Upper lobe of left lung (tissue), 6 donors: ENCODE data around the gene OPCML. TPM values are rescaled to one million over a fixed set of nuclear protein-coding genes. Genes with fewer than 3 reads are reported as not detected.

Experiments used
- ATAC-seq, 2 donors: fragments of 200-7000 bp; cut with Tn5 transposase; one replicate each; pipeline ENCODE4 v1.9.1; 2022; ENCODE audit warnings: mild to moderate bottlenecking in 2 of 2, moderate library complexity in 2 of 2; ENCODE audit not compliant: low FRiP score in 2 of 2
- DNase-seq, 2 donors: peaks; one replicate each; pipeline ENCODE4 v3.0.0-alpha.2; 2019 to 2020
- H3K27ac ChIP-seq, 4 donors: fragments of 200-600 bp; sonication (generic); one replicate each; pipeline ENCODE4 v1.5.1; 2016 to 2019
- H3K27me3 ChIP-seq, 4 donors: fragments of 200-600 bp; sonication (generic); one replicate each; pipeline ENCODE4 v1.5.1; 2017 to 2019
- H3K36me3 ChIP-seq, 4 donors: fragments of 200-600 bp; sonication (generic); one replicate each; pipeline ENCODE4 v1.5.1; 2016 to 2019
- H3K4me1 ChIP-seq, 4 donors: fragments of 200-600 bp; sonication (generic); one replicate each; pipeline ENCODE4 v1.5.1; 2018 to 2019
- H3K4me3 ChIP-seq, 4 donors: fragments of 200-600 bp; sonication (generic); one replicate each; pipeline ENCODE4 v1.5.1; 2017 to 2019; ENCODE audit warnings: mild to moderate bottlenecking in 2 of 4, moderate library complexity in 1 of 4
- H3K9me3 ChIP-seq, 4 donors: fragments of 200-600 bp; sonication (generic); one replicate each; pipeline ENCODE4 v1.5.1; 2018 to 2019
- EP300 ChIP-seq, 4 donors: sonication (generic); formaldehyde crosslinking; IDR thresholded peaks; one replicate each; pipeline ENCODE4 v1.5.1; 2017; ENCODE audit warnings: antibody characterized with exemption in 4 of 4, control low read depth in 2 of 4
- POLR2A ChIP-seq, 4 donors: fragments of 450-650 bp; IDR thresholded peaks; one replicate each; pipeline ENCODE4 v1.5.1; 2016 to 2017; ENCODE audit warnings: antibody characterized with exemption in 4 of 4, mild to moderate bottlenecking in 2 of 4
- POLR2AphosphoS5 ChIP-seq, 2 donors: sonication (generic); formaldehyde crosslinking; IDR thresholded peaks; one replicate each; pipeline ENCODE4 v1.5.1; 2017; ENCODE audit warnings: antibody characterized with exemption in 2 of 2
- WGBS, 2 donors: methylation state at CpG; one replicate each; pipeline ENCODE4 v1.1.5; 2017 to 2018; 5-methylcytosine and 5-hydroxymethylcytosine counted together
- total RNA-seq, 6 donors: library from RNA; depleted of rRNA in 4 of 6; stranded (reverse); fragments of >200 nt in 4 of 6; gene quantifications; one replicate each; pipeline versions ENCODE4 v1.1.0 to v1.2.1, GENCODE V29; 2016 to 2021
- TF ChIP-seq, protein P1 (sequence below), 6 experiments: fragments of 450-650 bp in 4 of 6; fragments of 200-600 bp in 2 of 6; sonication (generic) in 2 of 6; IDR thresholded peaks; one replicate each; pipeline ENCODE4 v1.5.1; 2016 to 2019; ENCODE audit warnings: antibody characterized with exemption in 6 of 6
- donor health status: DM: no; HTN: no; CAD: no; lungs with moderate emphysema.
- donor health status: DM: no; HTN: yes; CAD: no; lungs with severe emphysema.

The OPCML gene
- total RNA-seq, 6 donors from 2014 or later, result 0.10 TPM; not detected in 5

DNA sequence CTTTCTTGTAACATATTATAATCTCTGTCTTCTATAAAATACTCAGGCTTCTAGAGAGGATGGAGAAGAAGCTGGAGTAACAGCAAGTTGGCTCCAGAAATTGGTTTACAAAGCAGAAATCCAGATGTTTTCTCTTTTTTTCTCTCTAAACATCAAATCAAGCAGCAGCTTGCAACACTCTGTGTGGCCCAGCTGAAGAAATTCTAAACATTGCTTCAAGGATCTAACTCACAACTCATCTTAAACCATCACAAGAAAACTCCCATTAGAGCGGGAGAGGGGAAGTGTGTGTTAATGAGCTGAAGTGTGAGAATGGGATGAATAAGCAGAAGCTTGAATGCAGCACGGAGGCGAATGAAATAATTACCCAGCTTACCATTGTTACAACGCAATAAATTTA, 146.5 kb downstream of the OPCML start:
- DNase-seq (no peak), ATAC-seq (no peak)
- TF ChIP-seq POLR2A (IDR thresholded peaks at IDR 0.05), result no peak
- TF ChIP-seq POLR2AphosphoS5 (IDR thresholded peaks at IDR 0.05), result no peak
- TF ChIP-seq, protein P1, sequence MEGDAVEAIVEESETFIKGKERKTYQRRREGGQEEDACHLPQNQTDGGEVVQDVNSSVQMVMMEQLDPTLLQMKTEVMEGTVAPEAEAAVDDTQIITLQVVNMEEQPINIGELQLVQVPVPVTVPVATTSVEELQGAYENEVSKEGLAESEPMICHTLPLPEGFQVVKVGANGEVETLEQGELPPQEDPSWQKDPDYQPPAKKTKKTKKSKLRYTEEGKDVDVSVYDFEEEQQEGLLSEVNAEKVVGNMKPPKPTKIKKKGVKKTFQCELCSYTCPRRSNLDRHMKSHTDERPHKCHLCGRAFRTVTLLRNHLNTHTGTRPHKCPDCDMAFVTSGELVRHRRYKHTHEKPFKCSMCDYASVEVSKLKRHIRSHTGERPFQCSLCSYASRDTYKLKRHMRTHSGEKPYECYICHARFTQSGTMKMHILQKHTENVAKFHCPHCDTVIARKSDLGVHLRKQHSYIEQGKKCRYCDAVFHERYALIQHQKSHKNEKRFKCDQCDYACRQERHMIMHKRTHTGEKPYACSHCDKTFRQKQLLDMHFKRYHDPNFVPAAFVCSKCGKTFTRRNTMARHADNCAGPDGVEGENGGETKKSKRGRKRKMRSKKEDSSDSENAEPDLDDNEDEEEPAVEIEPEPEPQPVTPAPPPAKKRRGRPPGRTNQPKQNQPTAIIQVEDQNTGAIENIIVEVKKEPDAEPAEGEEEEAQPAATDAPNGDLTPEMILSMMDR (IDR thresholded peaks at IDR 0.05), result no peak
- no peak for TF ChIP-seq EP300 (IDR thresholded peaks at IDR 0.05)
- H3K27ac ChIP-seq, result no peak overlapping the region
- peaks cover 0 to 7% (median 0%) of the 10 kb centered on the region in 4 donors for H3K4me1 ChIP-seq
- H3K9me3 ChIP-seq, result no peaks in the 10 kb centered on the region
- 38 to 45% methylated on average over 4 of the region's 4 CpGs for WGBS, 2 donors
- H3K36me3 ChIP-seq, result no peaks in the 10 kb centered on the region
- H3K27me3 ChIP-seq, result no peaks in the 10 kb centered on the region
- no peak overlapping the region for H3K4me3 ChIP-seq

DNA sequence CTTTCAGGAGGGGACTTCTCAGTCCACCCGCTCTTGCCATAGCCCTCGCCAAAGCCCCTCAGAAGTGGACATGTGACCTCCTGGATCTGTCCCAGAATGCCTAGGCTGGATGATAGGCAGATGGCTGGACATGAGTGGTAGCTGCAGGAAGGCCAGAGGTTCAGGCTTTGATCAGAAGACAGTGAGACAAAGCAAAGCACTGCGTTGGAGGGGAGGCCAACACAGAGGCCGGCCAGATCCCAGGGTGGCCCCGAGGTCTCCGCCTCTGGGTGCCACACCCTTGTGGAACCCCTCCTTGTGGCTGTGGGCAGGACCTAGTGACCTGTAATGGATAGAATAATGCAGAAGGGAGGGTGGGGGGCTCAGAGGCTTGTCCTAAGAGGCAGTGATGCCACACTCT, 147.6 kb downstream of the OPCML start:
- peak in 1 of 2 donors; percentile 31 for DNase-seq
- Histone ChIP-seq H3K27ac (no peak overlapping the region), H3K9me3 (no peaks in the 10 kb centered on the region), H3K36me3 (no peaks in the 10 kb centered on the region), H3K4me3 (no peak overlapping the region), H3K27me3 (no peaks in the 10 kb centered on the region), H3K4me1 (peaks cover 0 to 7% (median 0%) of the 10 kb centered on the region in 4 donors)
- TF ChIP-seq POLR2AphosphoS5 (IDR thresholded peaks at IDR 0.05) (no peak), POLR2A (IDR thresholded peaks at IDR 0.05) (no peak), EP300 (IDR thresholded peaks at IDR 0.05) (no peak)
- TF ChIP-seq, protein P1 (IDR thresholded peaks at IDR 0.05), result no peak
- 79 to 91% methylated on average over 6 of the region's 6 CpGs for WGBS, 2 donors
- no peak for ATAC-seq

DNA sequence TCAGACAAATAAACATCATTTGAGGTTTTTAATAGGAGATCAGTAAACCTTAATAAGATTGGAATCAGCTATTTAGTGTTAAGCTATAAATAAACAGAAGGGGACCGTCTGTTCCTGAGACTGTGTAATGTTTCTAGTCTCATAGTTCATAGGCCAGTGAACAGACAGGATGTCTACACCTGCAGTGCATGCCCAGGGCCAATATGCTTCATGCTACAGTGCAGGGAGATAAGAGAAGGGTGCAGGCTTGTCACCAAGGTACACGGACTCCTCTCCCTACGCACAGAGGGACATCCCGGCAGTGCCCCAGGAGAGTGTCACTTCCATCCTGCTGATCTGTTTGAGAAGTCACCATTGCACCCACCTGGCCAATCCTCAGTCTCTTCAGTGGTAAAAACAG, 148.6 kb downstream of the OPCML start:
- WGBS, 2 donors, result 61 to 92% methylated on average over 4 of the region's 4 CpGs
- Histone ChIP-seq H3K9me3 (no peaks in the 10 kb centered on the region), H3K4me1 (peaks cover 0 to 7% (median 0%) of the 10 kb centered on the region in 4 donors), H3K36me3 (no peaks in the 10 kb centered on the region), H3K27ac (no peak overlapping the region), H3K4me3 (no peak overlapping the region), H3K27me3 (no peaks in the 10 kb centered on the region)
- no peak for ATAC-seq
- no peak for DNase-seq
- TF ChIP-seq POLR2AphosphoS5 (IDR thresholded peaks at IDR 0.05), result no peak
- no peak for TF ChIP-seq EP300 (IDR thresholded peaks at IDR 0.05)
- TF ChIP-seq, protein P1 (IDR thresholded peaks at IDR 0.05), result no peak
- no peak for TF ChIP-seq POLR2A (IDR thresholded peaks at IDR 0.05)

DNA sequence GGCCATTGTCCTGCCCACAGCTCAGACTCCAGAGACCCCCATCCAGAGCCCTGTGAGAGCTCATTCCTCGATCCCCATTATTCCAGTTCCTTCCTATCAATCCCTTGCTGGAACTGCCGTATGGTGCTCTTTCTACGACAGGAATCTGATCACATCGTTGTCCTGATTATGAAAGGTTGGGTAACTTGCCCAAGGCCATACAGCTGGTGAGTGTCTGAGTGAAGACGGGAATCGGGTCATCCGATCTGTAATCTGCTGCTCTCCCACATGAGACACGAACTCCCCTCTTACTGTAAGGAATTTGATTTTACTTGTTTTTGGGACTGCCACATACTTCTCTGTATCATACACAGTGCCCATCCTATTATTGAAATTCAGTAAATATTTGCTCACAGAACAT, 149.1 kb downstream of the OPCML start:
- no peaks in the 10 kb centered on the region for H3K9me3 ChIP-seq
- no peak overlapping the region for H3K4me3 ChIP-seq
- H3K4me1 ChIP-seq, result peaks cover 0 to 7% (median 0%) of the 10 kb centered on the region in 4 donors
- DNase-seq, result no peak
- H3K27ac ChIP-seq, result no peak overlapping the region
- no peaks in the 10 kb centered on the region for H3K36me3 ChIP-seq
- no peak for TF ChIP-seq EP300 (IDR thresholded peaks at IDR 0.05)
- TF ChIP-seq POLR2AphosphoS5 (IDR thresholded peaks at IDR 0.05), result no peak
- TF ChIP-seq, protein P1 (IDR thresholded peaks at IDR 0.05), result no peak
- TF ChIP-seq POLR2A (IDR thresholded peaks at IDR 0.05), result no peak
- WGBS, 2 donors, result 65 to 69% methylated on average over 8 of the region's 8 CpGs
- no peak for ATAC-seq
- H3K27me3 ChIP-seq, result no peaks in the 10 kb centered on the region

DNA sequence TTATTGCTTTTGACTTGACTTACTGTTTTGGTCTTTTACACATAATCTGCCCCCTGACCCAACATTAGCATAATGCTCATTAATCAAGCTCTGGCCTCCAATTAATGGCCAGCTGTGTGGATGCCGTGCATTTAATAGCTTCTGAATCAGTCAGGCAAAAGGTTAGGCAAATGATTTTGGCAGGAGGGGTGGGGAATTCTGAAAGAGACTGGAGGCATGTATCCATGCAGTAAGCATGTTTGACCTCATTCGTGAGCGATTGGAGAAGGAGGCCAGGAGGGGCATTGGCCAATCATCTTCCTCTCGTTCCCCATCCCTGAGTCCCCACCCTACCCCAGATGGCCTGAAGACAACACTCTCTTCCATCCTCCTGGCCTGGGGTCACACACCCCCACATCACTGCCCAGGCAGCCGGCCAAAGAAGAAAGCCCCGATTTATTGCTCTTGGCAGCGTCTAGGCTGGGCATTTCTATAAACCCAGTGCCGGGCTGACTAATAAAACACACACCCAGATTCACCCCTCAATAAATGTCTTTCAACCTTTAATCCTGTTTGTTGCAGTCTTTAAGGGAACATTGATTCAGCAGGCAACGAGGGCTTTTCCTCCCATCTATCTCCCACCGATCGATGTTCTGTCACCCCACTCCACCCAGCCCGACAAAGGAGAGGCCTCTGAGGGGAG, 150.0 kb downstream of the OPCML start:
- Histone ChIP-seq H3K4me1 (peaks cover 0 to 7% (median 0%) of the 10 kb centered on the region in 4 donors), H3K27ac (no peak overlapping the region), H3K27me3 (no peaks in the 10 kb centered on the region), H3K9me3 (no peaks in the 10 kb centered on the region), H3K4me3 (no peak overlapping the region), H3K36me3 (no peaks in the 10 kb centered on the region)
- DNase-seq, result no peak
- ATAC-seq, result no peak
- WGBS, 2 donors, result 76 to 88% methylated on average over 12 of the region's 12 CpGs
- no peak for TF ChIP-seq POLR2AphosphoS5 (IDR thresholded peaks at IDR 0.05)
- TF ChIP-seq, protein P1 (IDR thresholded peaks at IDR 0.05), result no peak
- no peak for TF ChIP-seq EP300 (IDR thresholded peaks at IDR 0.05)
- TF ChIP-seq POLR2A (IDR thresholded peaks at IDR 0.05), result no peak
